Caco-2 (cell line): ENCODE measurements around the gene PTGER2. TPM values are rescaled to one million over a fixed set of nuclear protein-coding genes. Genes with fewer than 3 reads are reported as not detected.

Experiments
- BruUV-seq: library from RNA; stranded (reverse); fragments of 400-500 nt; replicated peaks from 2 replicates; lab custom pipeline; 2021; lab: Mats Ljungman, UMichigan
- CTCF ChIA-PET: fragments of 300-600 bp; sonication (Branson Sonifier 250); formaldehyde crosslinking; loops from one replicate; lab custom pipeline; 2022; ENCODE audit warnings: antibody characterized with exemption; lab: Charles Lee
- POLR2A ChIA-PET: fragments of 300-600 bp; sonication (Branson Sonifier 250); formaldehyde crosslinking; loops from one replicate; lab custom pipeline; 2022; ENCODE audit warnings: antibody characterized with exemption; lab: Charles Lee
- DNase-seq, 2 experiments: peaks; one replicate each; pipeline versions ENCODE4 v3.0.0 to v3.0.0-alpha.2; 2020 to 2022
- H3K27me3 ChIP-seq: replicated peaks from 2 replicates; pipeline ENCODE4 v1.6.0; 2011; ENCODE audit warnings: low read length; ENCODE audit not compliant: control insufficient read depth, insufficient read depth
- H3K36me3 ChIP-seq: 2 replicates; pipeline ENCODE4 v1.5.1; 2011; ENCODE audit warnings: low read length; ENCODE audit not compliant: control insufficient read depth, insufficient read depth
- H3K4me1 ChIP-seq: fragments of 250-450 bp; sonication (Bioruptor Pico); 2 replicates; pipeline ENCODE4 v1.5.1; 2020; ENCODE audit warnings: mild to moderate bottlenecking
- H3K4me3 ChIP-seq: 2 replicates; pipeline ENCODE4 v1.5.1; 2011; ENCODE audit warnings: low read depth, mild to moderate bottlenecking, control low read depth, low read length
- H3K9me3 ChIP-seq: fragments of 250-450 bp; sonication (Bioruptor Pico); 2 replicates; pipeline ENCODE4 v1.5.1; 2020; ENCODE audit warnings: mild to moderate bottlenecking, moderate library complexity
- H3K27ac Mint-ChIP-seq: one replicate; pipeline ENCODE4 v1.8.0; 2022; ENCODE audit warnings: mixed read lengths; ENCODE audit not compliant: unreplicated experiment
- H3K27me3 Mint-ChIP-seq: one replicate; pipeline ENCODE4 v1.8.0; 2022; ENCODE audit warnings: mixed read lengths; ENCODE audit not compliant: insufficient read depth, unreplicated experiment
- H3K36me3 Mint-ChIP-seq: one replicate; pipeline ENCODE4 v1.8.0; 2022; ENCODE audit warnings: mild to moderate bottlenecking, mixed read lengths; ENCODE audit not compliant: insufficient read depth, unreplicated experiment
- H3K4me1 Mint-ChIP-seq: one replicate; pipeline ENCODE4 v1.8.0; 2022; ENCODE audit warnings: low read depth, mixed read lengths; ENCODE audit not compliant: unreplicated experiment
- H3K4me3 Mint-ChIP-seq: one replicate; pipeline ENCODE4 v1.8.0; 2022; ENCODE audit warnings: mild to moderate bottlenecking, moderate library complexity, mixed read lengths; ENCODE audit not compliant: unreplicated experiment
- H3K9me3 Mint-ChIP-seq: one replicate; pipeline ENCODE4 v1.8.0; 2022; ENCODE audit warnings: mixed read lengths; ENCODE audit not compliant: unreplicated experiment
- CTCF ChIP-seq, 2 experiments: fragments of 200-600 bp in 1 of 2; IDR thresholded peaks; 1 replicate in 1 of 2; 2 replicates in 1 of 2; pipeline versions ENCODE4 v1.5.1 to v1.8.0; 2011 to 2022; ENCODE audit warnings: antibody characterized with exemption in 1 of 2, control low read depth in 1 of 2, inconsistent platforms in 1 of 2, low read depth in 1 of 2, low read length in 1 of 2, mild to moderate bottlenecking in 1 of 2, moderate library complexity in 1 of 2; ENCODE audit not compliant: insufficient read depth in 1 of 2, severe bottlenecking in 1 of 2, unreplicated experiment in 1 of 2
- intact Hi-C: fragments of 100-400 bp; cut with micrococcal nuclease; formaldehyde crosslinking; loops from one replicate; pipeline ENCODE4 v1.10.0; 2022; ENCODE audit not compliant: unreplicated experiment
- total RNA-seq: library from RNA; stranded (reverse); gene quantifications from 2 replicates; pipeline ENCODE4 v1.2.3, GENCODE V29; 2022

The PTGER2 gene
- total RNA-seq, 1 experiment from 2014 or later: 0.27 TPM

- no peaks in the 10 kb centered on the region for H3K9me3 Mint-ChIP-seq
- CTCF ChIA-PET: no interaction called here
Measured at GRCh38 chr14:52332269-52332668, 18.2 kb downstream of the PTGER2 start.

GRCh38 chr14:52333108-52333507 lies 19.0 kb downstream of the PTGER2 start:
- Histone ChIP-seq H3K4me3 (no peak overlapping the region), H3K27me3 (no peaks in the 10 kb centered on the region), H3K9me3 (no peaks in the 10 kb centered on the region), H3K4me1 (no peaks in the 10 kb centered on the region), H3K36me3 (no peaks in the 10 kb centered on the region)
- TF ChIP-seq CTCF (IDR thresholded peaks at IDR 0.05; ENCODE audit: insufficient read depth in 1 of 2, low read depth in 1 of 2, low read length in 1 of 2, severe bottlenecking in 1 of 2, unreplicated experiment in 1 of 2): no peak
- H3K27me3 Mint-ChIP-seq: peaks cover 5% of the 10 kb centered on the region
- no peak for DNase-seq
- intact Hi-C loops: no loop called here
- POLR2A ChIA-PET: no interaction called here
- BruUV-seq: no TSS peak
- H3K4me3 Mint-ChIP-seq: no peak overlapping the region
- H3K36me3 Mint-ChIP-seq: no peaks in the 10 kb centered on the region
- H3K4me1 Mint-ChIP-seq: no peaks in the 10 kb centered on the region
- CTCF ChIA-PET: no interaction called here
- H3K27ac Mint-ChIP-seq: no peak overlapping the region
- H3K9me3 Mint-ChIP-seq: no peaks in the 10 kb centered on the region

More at GRCh38 chr14:52332269-52332668, 18.2 kb downstream of the PTGER2 start:
- H3K9me3 ChIP-seq: no peaks in the 10 kb centered on the region
- no peak overlapping the region for H3K4me3 ChIP-seq
- H3K4me3 Mint-ChIP-seq: no peak overlapping the region
- H3K4me1 Mint-ChIP-seq: no peaks in the 10 kb centered on the region
- H3K27ac Mint-ChIP-seq: no peak overlapping the region
- no peaks in the 10 kb centered on the region for H3K36me3 Mint-ChIP-seq
- no peaks in the 10 kb centered on the region for H3K4me1 ChIP-seq
- H3K27me3 ChIP-seq: no peaks in the 10 kb centered on the region
- DNase-seq: no peak
- POLR2A ChIA-PET: no interaction called here
- TF ChIP-seq CTCF (IDR thresholded peaks at IDR 0.05; ENCODE audit: insufficient read depth in 1 of 2, low read depth in 1 of 2, low read length in 1 of 2, severe bottlenecking in 1 of 2, unreplicated experiment in 1 of 2): no peak
- no peaks in the 10 kb centered on the region for H3K36me3 ChIP-seq
- H3K27me3 Mint-ChIP-seq: peaks cover 5% of the 10 kb centered on the region
- BruUV-seq: no TSS peak
- intact Hi-C loops: no loop called here

GRCh38 chr14:52333823-52334657 lies 19.9 kb downstream of the PTGER2 start:
- no peak for TF ChIP-seq CTCF (IDR thresholded peaks at IDR 0.05; ENCODE audit: insufficient read depth in 1 of 2, low read depth in 1 of 2, low read length in 1 of 2, severe bottlenecking in 1 of 2, unreplicated experiment in 1 of 2)
- DNase-seq: no peak
- no peak overlapping the region for H3K4me3 ChIP-seq
- Mint-ChIP-seq H3K9me3 (no peaks in the 10 kb centered on the region), H3K36me3 (no peaks in the 10 kb centered on the region), H3K27me3 (peaks cover 5% of the 10 kb centered on the region), H3K4me3 (no peak overlapping the region), H3K27ac (no peak overlapping the region), H3K4me1 (no peaks in the 10 kb centered on the region)
- H3K4me1 ChIP-seq: no peaks in the 10 kb centered on the region
- H3K9me3 ChIP-seq: no peaks in the 10 kb centered on the region
- CTCF ChIA-PET: no interaction called here
- POLR2A ChIA-PET: no interaction called here
- intact Hi-C loops: no loop called here
- BruUV-seq: no TSS peak
- H3K27me3 ChIP-seq: no peaks in the 10 kb centered on the region
- H3K36me3 ChIP-seq: no peaks in the 10 kb centered on the region
